GM12865 (cell line): Measurements from ENCODE around the gene CFAP157.

Experiments
- DNase-seq: peaks from one replicate; pipeline ENCODE4 v3.0.0; 2010; ENCODE audit warnings: low read depth
- H3K4me3 ChIP-seq: 2 replicates; pipeline ENCODE4 v1.5.1; 2011; ENCODE audit warnings: mild to moderate bottlenecking, low read depth, low read length, control low read depth
- CTCF ChIP-seq: IDR thresholded peaks from 2 replicates; pipeline ENCODE4 v1.5.1; 2011; ENCODE audit warnings: low read length, control low read depth, low read depth, inconsistent platforms; ENCODE audit not compliant: insufficient read depth; ENCODE audit errors: missing control alignments

The CFAP157 gene

GRCh38 chr9:127667127-127667844, 39.5 kb upstream of the CFAP157 start:
- no peak for DNase-seq
- no peak for TF ChIP-seq CTCF
- no peak overlapping the region for H3K4me3 ChIP-seq

- H3K4me3 ChIP-seq: no peak overlapping the region
- TF ChIP-seq CTCF: no peak
- no peak for DNase-seq
Observed at GRCh38 chr9:127667906-127668305, 38.9 kb upstream of the CFAP157 start.

- no peak for DNase-seq
- no peak for TF ChIP-seq CTCF
- H3K4me3 ChIP-seq: no peak overlapping the region
Observed at GRCh38 chr9:127673234-127673633, 33.6 kb upstream of the CFAP157 start.

- TF ChIP-seq CTCF: no peak
Observed at GRCh38 chr9:127676638-127677037, 30.1 kb upstream of the CFAP157 start.

GRCh38 chr9:127679506-127679905, 27.3 kb upstream of the CFAP157 start:
- TF ChIP-seq CTCF: no peak
- H3K4me3 ChIP-seq: no peak overlapping the region
- no peak for DNase-seq

More at GRCh38 chr9:127676638-127677037, 30.1 kb upstream of the CFAP157 start:
- no peak overlapping the region for H3K4me3 ChIP-seq
- DNase-seq: no peak

- DNase-seq: no peak
- no peak for TF ChIP-seq CTCF
Observed at GRCh38 chr9:127680226-127680625, 26.6 kb upstream of the CFAP157 start.

GRCh38 chr9:127680846-127681245, 25.9 kb upstream of the CFAP157 start:
- TF ChIP-seq CTCF: no peak
- no peak overlapping the region for H3K4me3 ChIP-seq
- DNase-seq: no peak

More at GRCh38 chr9:127680226-127680625, 26.6 kb upstream of the CFAP157 start:
- no peak overlapping the region for H3K4me3 ChIP-seq
